H1 (cell line): ENCODE data around the gene FASTKD3. TPM values are rescaled to one million over a fixed set of nuclear protein-coding genes. Genes with fewer than 3 reads are reported as not detected.

Experiments
- CTCF ChIA-PET: fragments of 300-600 bp; sonication (Branson Sonifier 250); formaldehyde crosslinking; loops from one replicate; lab custom pipeline; 2021; ENCODE audit not compliant: partially characterized antibody; lab: Charles Lee
- POLR2A ChIA-PET: fragments of 300-600 bp; sonication (Branson Sonifier 250); formaldehyde crosslinking; loops from one replicate; lab custom pipeline; 2021; ENCODE audit warnings: inconsistent platforms; ENCODE audit not compliant: partially characterized antibody; lab: Charles Lee
- DNase-seq, 2 experiments: peaks; one replicate each; pipeline versions ENCODE4 v3.0.0 to v3.0.0-alpha.2; 2010 to 2022; ENCODE audit warnings: low spot score in 2 of 2, low read depth in 1 of 2, mixed read lengths in 1 of 2
- FAIRE-seq: peaks from 2 replicates; lab custom pipeline; 2011; peaks lifted over from hg19 to GRCh38; lab: Jason Lieb, UNC
- H2AFZ ChIP-seq: 2 replicates; pipeline ENCODE4 v1.8.1; 2012; ENCODE audit warnings: low read length, inconsistent platforms
- H2AK5ac ChIP-seq: 2 replicates; pipeline ENCODE4 v1.6.1; 2013; ENCODE audit warnings: low read depth, low read length
- H2BK120ac ChIP-seq: replicated peaks from 2 replicates; pipeline ENCODE3; 2013; ENCODE audit warnings: low read depth, low read length, inconsistent platforms
- H2BK12ac ChIP-seq: 2 replicates; pipeline ENCODE4 v1.6.1; 2013; ENCODE audit warnings: low read depth, low read length
- H2BK15ac ChIP-seq: 2 replicates; pipeline ENCODE4 v1.6.1; 2013; ENCODE audit warnings: low read length
- H2BK20ac ChIP-seq: 2 replicates; pipeline ENCODE4 v1.6.1; 2013; ENCODE audit warnings: low read length
- H2BK5ac ChIP-seq: 2 replicates; pipeline ENCODE4 v1.6.1; 2013; ENCODE audit warnings: low read depth, low read length
- H3K14ac ChIP-seq: 2 replicates; pipeline ENCODE4 v1.6.1; 2013; ENCODE audit warnings: inconsistent platforms; ENCODE audit not compliant: insufficient read length
- H3K18ac ChIP-seq: 2 replicates; pipeline ENCODE4 v1.6.1; 2013; ENCODE audit warnings: low read length; ENCODE audit errors: extremely low read depth
- H3K23ac ChIP-seq: 2 replicates; pipeline ENCODE4 v1.6.1; 2013; ENCODE audit warnings: inconsistent platforms; ENCODE audit not compliant: insufficient read length
- H3K23me2 ChIP-seq: 2 replicates; pipeline ENCODE4 v1.6.1; 2013; ENCODE audit warnings: low read depth, low read length
- H3K27ac ChIP-seq: 2 replicates; pipeline ENCODE4 v1.6.1; 2011; ENCODE audit warnings: low read depth, low read length, inconsistent platforms
- H3K27me3 ChIP-seq, 4 experiments: replicated peaks in 1 of 4; 1 replicate in 1 of 4; 2 replicates in 3 of 4; pipeline versions ENCODE4 v1.6.1 to v1.8.1; 2011 to 2013; ENCODE audit warnings: low read length in 3 of 4, mild to moderate bottlenecking in 3 of 4, inconsistent platforms in 2 of 4, mixed read lengths in 2 of 4, moderate library complexity in 1 of 4; ENCODE audit not compliant: control insufficient read depth in 3 of 4, insufficient read depth in 3 of 4; ENCODE audit errors: extremely low read depth in 1 of 4
- H3K36me3 ChIP-seq, 4 experiments: 2 replicates each; pipeline versions ENCODE4 v1.6.1 to v1.8.1; 2011 to 2013; ENCODE audit warnings: mild to moderate bottlenecking in 4 of 4, low read length in 3 of 4, moderate library complexity in 2 of 4, control low read depth in 1 of 4, inconsistent platforms in 1 of 4; ENCODE audit not compliant: insufficient read depth in 4 of 4, control insufficient read depth in 2 of 4
- H3K4ac ChIP-seq: replicated peaks from 2 replicates; pipeline ENCODE3; 2013; ENCODE audit warnings: low read length, low read depth, mixed read lengths, inconsistent platforms; ENCODE audit not compliant: insufficient read length
- H3K4me1 ChIP-seq, 4 experiments: replicated peaks in 1 of 4; 1 replicate in 1 of 4; 2 replicates in 3 of 4; pipeline versions ENCODE4 v1.6.1 to v1.8.1; 2011 to 2013; ENCODE audit warnings: low read length in 3 of 4, inconsistent platforms in 2 of 4, mixed read lengths in 1 of 4; ENCODE audit not compliant: insufficient read depth in 4 of 4, control insufficient read depth in 3 of 4
- H3K4me2 ChIP-seq, 2 experiments: 2 replicates each; pipeline versions ENCODE4 v1.6.1 to v1.8.1; 2011 to 2013; ENCODE audit warnings: low read depth in 2 of 2, low read length in 2 of 2, control low read depth in 1 of 2, inconsistent platforms in 1 of 2, mild to moderate bottlenecking in 1 of 2; ENCODE audit not compliant: insufficient read depth in 1 of 2
- H3K4me3 ChIP-seq, 4 experiments: fragments of 200-600, 300-600 bp in 1 of 4; sonication (generic), shearing (Covaris generic), sonication (Bioruptor Twin) in 1 of 4; 2 replicates each; pipeline versions ENCODE4 v1.5.1 to v1.8.1; 2011 to 2016; ENCODE audit warnings: low read length in 4 of 4, low read depth in 3 of 4, control low read depth in 2 of 4, inconsistent platforms in 2 of 4, mild to moderate bottlenecking in 2 of 4, mixed read lengths in 1 of 4, moderate library complexity in 1 of 4; ENCODE audit not compliant: insufficient read depth in 2 of 4; ENCODE audit errors: extremely low read depth in 1 of 4
- H3K56ac ChIP-seq: replicated peaks from 2 replicates; pipeline ENCODE3; 2013; ENCODE audit warnings: low read depth, mild to moderate bottlenecking, mixed read lengths, low read length, inconsistent platforms; ENCODE audit not compliant: insufficient read length
- H3K79me1 ChIP-seq: 2 replicates; pipeline ENCODE4 v1.6.1; 2013; ENCODE audit warnings: low read depth, low read length, control low read depth
- H3K79me2 ChIP-seq, 2 experiments: 2 replicates each; pipeline versions ENCODE4 v1.6.1 to v1.8.1; 2012 to 2013; ENCODE audit warnings: low read length in 2 of 2, mild to moderate bottlenecking in 2 of 2, inconsistent platforms in 1 of 2; ENCODE audit not compliant: insufficient read depth in 2 of 2, control insufficient read depth in 1 of 2
- H3K9ac ChIP-seq, 4 experiments: replicated peaks in 1 of 4; 1 replicate in 1 of 4; 2 replicates in 3 of 4; pipeline versions ENCODE4 v1.6.1 to v1.8.1; 2011 to 2013; ENCODE audit warnings: low read depth in 3 of 4, low read length in 3 of 4, control low read depth in 2 of 4, mild to moderate bottlenecking in 2 of 4, moderate library complexity in 2 of 4, inconsistent platforms in 1 of 4; ENCODE audit errors: extremely low read depth in 1 of 4
- H3K9me3 ChIP-seq, 2 experiments: 2 replicates each; pipeline versions ENCODE4 v1.6.1 to v1.8.1; 2012 to 2013; ENCODE audit warnings: mild to moderate bottlenecking in 2 of 2, moderate library complexity in 2 of 2, control low read depth in 1 of 2, inconsistent platforms in 1 of 2, low read depth in 1 of 2, low read length in 1 of 2, mixed read lengths in 1 of 2; ENCODE audit not compliant: insufficient read depth in 2 of 2
- H4K20me1 ChIP-seq, 2 experiments: replicated peaks in 1 of 2; 2 replicates each; pipeline versions ENCODE3 to v1.8.1; 2011 to 2013; ENCODE audit warnings: inconsistent platforms in 2 of 2, low read length in 2 of 2, mild to moderate bottlenecking in 1 of 2; ENCODE audit not compliant: insufficient read depth in 2 of 2, control insufficient read depth in 1 of 2
- H4K5ac ChIP-seq: 2 replicates; pipeline ENCODE4 v1.6.1; 2013; ENCODE audit warnings: low read length, low read depth, mixed read lengths, inconsistent platforms; ENCODE audit not compliant: insufficient read length
- H4K8ac ChIP-seq: 2 replicates; pipeline ENCODE4 v1.8.0; 2013; ENCODE audit warnings: mild to moderate bottlenecking, moderate library complexity, low read length, inconsistent platforms; ENCODE audit not compliant: insufficient read depth; ENCODE audit errors: extremely low read depth
- H4K91ac ChIP-seq: replicated peaks from 2 replicates; pipeline ENCODE3; 2013; ENCODE audit warnings: low read length, mixed read lengths, inconsistent platforms; ENCODE audit not compliant: insufficient read length
- BRCA1 ChIP-seq: IDR thresholded peaks from 2 replicates; pipeline ENCODE4 v1.6.1; 2012; ENCODE audit warnings: low read depth, low read length, improper control_type of control experiment
- JUN ChIP-seq: IDR thresholded peaks from 2 replicates; pipeline ENCODE4 v1.6.1; 2011; ENCODE audit warnings: low read depth, mild to moderate bottlenecking, improper control_type of control experiment, low read length
- RFX5 ChIP-seq: IDR thresholded peaks from 2 replicates; pipeline ENCODE4 v1.6.1; 2011; ENCODE audit warnings: low read depth, low read length, improper control_type of control experiment, borderline replicate concordance
- WGBS, 2 experiments: shearing (Covaris generic) in 1 of 2; methylation state at CpG; one replicate each; pipeline versions ENCODE4 v1.1.6 to v1.1.7; 2013 to 2015; ENCODE audit warnings: low lambda C conversion rate in 2 of 2, mixed read lengths in 2 of 2, inconsistent platforms in 1 of 2, low coverage in 1 of 2, missing lambda C conversion rate in 1 of 2; ENCODE audit not compliant: insufficient replicate concordance in 2 of 2, insufficient coverage in 1 of 2, insufficient read length in 1 of 2; ENCODE audit errors: extremely low coverage in 1 of 2, missing lambda C conversion rate in 1 of 2; 5-methylcytosine and 5-hydroxymethylcytosine counted together
- polyA plus RNA-seq, 7 experiments: library from polyadenylated mRNA; depleted of rRNA in 3 of 7; stranded (reverse) in 5 of 7; unstranded in 2 of 7; fragments of >200 nt in 5 of 7; fragments of 200-250 nt in 2 of 7; gene quantifications; 1 replicate in 5 of 7; 2 replicates in 1 of 7; 4 replicates in 1 of 7; pipeline versions ENCODE4 v1.2.1 to v1.2.3, GENCODE V29; 2011 to 2013; ENCODE audit warnings: missing spikeins in 2 of 7, mixed read lengths in 2 of 7
- total RNA-seq: library from RNA; stranded (reverse); fragmentation: NEBNext Ultra II Directional; extraction: Animal tissue kit (Norgen Biotek cat#: 25700); gene quantifications from 2 replicates; pipeline ENCODE4 v1.2.1, GENCODE V29; 2021
- TF ChIP-seq, protein P1 (sequence below), 3 experiments: IDR thresholded peaks; 1 replicate in 2 of 3; 2 replicates in 1 of 3; pipeline versions ENCODE4 v1.5.1 to v1.6.1; 2011; ENCODE audit warnings: low read length in 3 of 3, mild to moderate bottlenecking in 3 of 3, inconsistent platforms in 2 of 3, low read depth in 1 of 3, moderate library complexity in 1 of 3; ENCODE audit not compliant: insufficient read depth in 1 of 3; ENCODE audit errors: control extremely low read depth in 1 of 3

Gene FASTKD3
- total and polyA plus RNA-seq, 2 of the 8 experiments (the other 6 are each of a cell fraction or from before 2014, with no cell fraction given) = 5.6 to 7.6 TPM

GRCh38 chr5:7894860-7895259, 26.0 kb upstream of the FASTKD3 start:
- H4K8ac ChIP-seq = no peak overlapping the region
- no peak overlapping the region for H3K4ac ChIP-seq
- H3K4me3 ChIP-seq = no peak overlapping the region
- H2BK20ac ChIP-seq = no peak overlapping the region
- no peak overlapping the region for H3K56ac ChIP-seq
- H4K5ac ChIP-seq = no peak overlapping the region
- H3K79me1 ChIP-seq = no peaks in the 10 kb centered on the region
- no peak overlapping the region for H2BK12ac ChIP-seq
- no peak overlapping the region for H3K14ac ChIP-seq
- no peak overlapping the region for H3K27ac ChIP-seq
- H2AFZ ChIP-seq = no peak overlapping the region
- H3K4me2 ChIP-seq = no peak overlapping the region
- no peak overlapping the region for H4K91ac ChIP-seq
- H2AK5ac ChIP-seq = no peak overlapping the region
- no peaks in the 10 kb centered on the region for H3K79me2 ChIP-seq
- no peak overlapping the region for H2BK120ac ChIP-seq
- WGBS, 2 experiments = 89% methylated on average over 2 of the region's 2 CpGs; no CpG with 5 or more reads in 1 of the 2 experiments
- FAIRE-seq = no peak
- H3K4me1 ChIP-seq = no peaks in the 10 kb centered on the region
- H3K9me3 ChIP-seq = no peaks in the 10 kb centered on the region
- no peaks in the 10 kb centered on the region for H3K27me3 ChIP-seq
- H3K23ac ChIP-seq = no peak overlapping the region
- DNase-seq = no peak
- no peak overlapping the region for H2BK5ac ChIP-seq
- peaks cover 0 to 3% of the 10 kb centered on the region in 2 experiments for H4K20me1 ChIP-seq
- H3K36me3 ChIP-seq = peaks cover 5 to 73% (median 50%) of the 10 kb centered on the region in 4 experiments
- no peak overlapping the region for H2BK15ac ChIP-seq
- H3K9ac ChIP-seq = no peak overlapping the region
- no peak for TF ChIP-seq RFX5
- TF ChIP-seq BRCA1 = no peak
- TF ChIP-seq, protein P1, sequence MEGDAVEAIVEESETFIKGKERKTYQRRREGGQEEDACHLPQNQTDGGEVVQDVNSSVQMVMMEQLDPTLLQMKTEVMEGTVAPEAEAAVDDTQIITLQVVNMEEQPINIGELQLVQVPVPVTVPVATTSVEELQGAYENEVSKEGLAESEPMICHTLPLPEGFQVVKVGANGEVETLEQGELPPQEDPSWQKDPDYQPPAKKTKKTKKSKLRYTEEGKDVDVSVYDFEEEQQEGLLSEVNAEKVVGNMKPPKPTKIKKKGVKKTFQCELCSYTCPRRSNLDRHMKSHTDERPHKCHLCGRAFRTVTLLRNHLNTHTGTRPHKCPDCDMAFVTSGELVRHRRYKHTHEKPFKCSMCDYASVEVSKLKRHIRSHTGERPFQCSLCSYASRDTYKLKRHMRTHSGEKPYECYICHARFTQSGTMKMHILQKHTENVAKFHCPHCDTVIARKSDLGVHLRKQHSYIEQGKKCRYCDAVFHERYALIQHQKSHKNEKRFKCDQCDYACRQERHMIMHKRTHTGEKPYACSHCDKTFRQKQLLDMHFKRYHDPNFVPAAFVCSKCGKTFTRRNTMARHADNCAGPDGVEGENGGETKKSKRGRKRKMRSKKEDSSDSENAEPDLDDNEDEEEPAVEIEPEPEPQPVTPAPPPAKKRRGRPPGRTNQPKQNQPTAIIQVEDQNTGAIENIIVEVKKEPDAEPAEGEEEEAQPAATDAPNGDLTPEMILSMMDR (IDR thresholded peaks at IDR 0.05; ENCODE audit: control extremely low read depth in 1 of 3, insufficient read depth in 1 of 3, low read depth in 1 of 3, low read length in 3 of 3) = no peak
- TF ChIP-seq JUN = no peak
- ChIA-PET CTCF (no interaction called here), POLR2A (no interaction called here)
- no peak overlapping the region for H3K18ac ChIP-seq
- no peaks in the 10 kb centered on the region for H3K23me2 ChIP-seq
